ENCODE data around the gene GNGT1.

GNGT1 gene

DNA sequence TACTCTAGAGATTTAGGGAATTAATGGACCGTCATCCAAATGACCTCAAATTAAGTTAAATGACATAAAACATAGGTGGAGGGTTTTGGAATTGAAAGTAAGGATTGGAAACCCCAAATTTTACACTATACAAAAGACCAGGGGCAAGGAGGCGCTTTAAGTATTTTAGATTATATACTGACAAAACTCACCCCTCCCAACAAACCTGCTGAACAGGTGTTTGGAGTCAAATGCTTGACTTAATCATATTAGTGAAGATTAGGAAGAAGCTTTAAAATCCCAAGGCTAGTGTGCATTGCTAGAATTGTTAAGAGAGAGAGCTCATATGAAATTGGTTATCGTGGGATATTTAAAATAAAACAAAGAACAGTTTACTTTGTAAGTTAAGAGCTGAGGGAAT is at the start of gene GNGT1:
Gene GNGT1 (plus strand): TSS at position 301 of the 400 bp plus-strand sequence. CDS start 180 bp downstream, outside the sequence.
- no peak for DNase-seq

DNA sequence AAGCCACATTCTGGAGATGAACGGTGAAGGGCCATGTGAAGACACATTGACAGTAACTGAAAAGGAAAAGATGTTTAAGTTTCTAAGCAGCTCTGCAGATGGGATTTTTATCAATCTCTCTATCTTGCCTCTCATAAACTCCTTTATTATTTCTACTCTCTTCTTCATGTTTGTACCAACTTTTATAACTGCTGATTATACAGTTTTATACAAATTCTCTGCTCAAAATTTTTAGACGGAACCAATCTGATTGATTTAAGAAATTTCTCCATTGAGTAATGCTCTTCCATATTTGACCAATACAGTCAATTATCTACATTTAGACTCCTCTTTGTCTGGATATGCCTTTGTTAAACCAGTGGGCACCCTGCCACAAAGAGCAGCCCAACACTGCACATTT is 47.5 kb upstream of the GNGT1 start:
- no peak for DNase-seq

DNA sequence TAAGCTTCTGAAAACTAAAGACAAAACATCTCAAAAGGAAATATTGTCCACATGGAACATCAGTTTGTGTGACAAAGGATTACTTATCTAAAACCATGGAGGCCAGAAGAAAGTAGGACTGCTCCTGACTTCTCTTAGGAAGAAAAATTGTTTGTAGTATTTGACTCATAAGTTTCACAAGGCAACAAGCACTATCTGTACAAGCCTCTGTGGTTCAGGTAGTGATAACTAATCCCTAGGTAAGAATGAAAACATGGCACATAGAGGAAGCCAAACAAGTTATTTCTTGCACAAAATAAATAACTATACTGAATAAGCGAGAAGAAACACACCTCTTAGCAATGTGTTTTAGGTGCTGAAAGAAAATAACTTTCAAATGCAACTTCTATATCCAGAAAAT is 46.1 kb upstream of the GNGT1 start:
- no peak for DNase-seq

DNA sequence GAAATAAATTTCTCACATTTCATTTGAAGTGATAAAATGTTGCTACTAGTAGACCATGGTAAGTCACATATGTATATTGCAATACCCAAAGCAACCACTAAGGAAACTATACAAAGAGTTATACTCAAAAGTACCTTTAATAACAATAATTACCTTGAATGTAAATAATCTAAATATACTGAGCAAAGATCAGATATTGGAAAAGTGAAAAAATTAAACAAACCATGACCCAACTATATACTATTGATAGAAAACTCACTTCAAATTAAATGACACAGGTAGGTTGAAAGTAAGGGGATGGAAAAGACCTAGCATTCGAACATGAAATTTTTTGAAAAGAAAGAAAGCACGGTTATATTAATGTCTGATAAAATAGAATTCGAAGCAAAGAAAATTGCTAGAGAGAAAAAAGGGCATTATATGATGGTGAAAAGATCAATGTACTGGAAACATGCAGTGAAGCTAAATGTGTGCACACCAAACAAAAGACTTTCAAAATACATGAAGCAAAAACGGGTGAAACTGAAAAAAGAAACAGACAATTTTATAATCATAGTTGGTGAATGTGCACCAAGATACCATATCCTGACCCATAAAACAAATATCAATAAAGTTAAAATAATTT is 44.9 kb upstream of the GNGT1 start:
- no peak for DNase-seq

DNA sequence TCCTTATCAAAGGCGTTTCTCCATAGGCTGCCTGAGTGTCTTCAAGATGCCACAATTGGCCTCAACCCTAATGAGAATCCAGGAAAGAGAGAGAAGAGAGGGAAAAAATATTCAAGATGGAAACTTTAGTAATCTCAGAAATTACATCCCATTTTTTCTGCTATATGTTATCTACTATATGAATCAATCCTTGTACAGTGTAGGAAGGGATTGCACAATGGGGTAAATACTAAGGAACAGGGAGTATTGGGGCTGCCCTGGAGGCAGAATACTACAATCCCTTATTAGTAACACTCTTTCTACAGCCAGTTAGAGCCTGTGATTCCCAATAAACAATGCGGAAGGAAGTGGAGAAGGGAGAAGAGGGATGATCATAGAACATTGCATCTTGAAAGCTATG is 43.7 kb upstream of the GNGT1 start:
- no peak for DNase-seq

DNA sequence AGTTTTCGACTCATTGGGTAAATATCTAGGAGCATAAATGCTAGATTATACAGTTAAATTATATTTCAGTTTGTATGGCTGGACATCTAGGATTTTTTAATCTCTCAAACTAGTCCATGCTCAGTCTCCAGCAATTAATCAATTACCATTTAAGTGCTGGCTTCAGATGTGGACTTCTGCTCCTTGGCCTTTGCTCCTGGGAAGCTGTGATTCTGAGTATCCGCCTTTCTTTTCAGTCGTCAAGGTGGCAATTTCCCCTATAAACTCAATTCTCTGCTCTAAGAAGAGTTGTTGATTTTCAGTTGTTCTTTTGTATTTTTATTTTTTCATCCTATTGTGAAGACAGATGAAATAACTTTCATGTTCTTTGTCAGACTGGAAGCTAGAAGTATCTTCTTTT is 39.5 kb upstream of the GNGT1 start:
- DNase-seq, result no peak

DNA sequence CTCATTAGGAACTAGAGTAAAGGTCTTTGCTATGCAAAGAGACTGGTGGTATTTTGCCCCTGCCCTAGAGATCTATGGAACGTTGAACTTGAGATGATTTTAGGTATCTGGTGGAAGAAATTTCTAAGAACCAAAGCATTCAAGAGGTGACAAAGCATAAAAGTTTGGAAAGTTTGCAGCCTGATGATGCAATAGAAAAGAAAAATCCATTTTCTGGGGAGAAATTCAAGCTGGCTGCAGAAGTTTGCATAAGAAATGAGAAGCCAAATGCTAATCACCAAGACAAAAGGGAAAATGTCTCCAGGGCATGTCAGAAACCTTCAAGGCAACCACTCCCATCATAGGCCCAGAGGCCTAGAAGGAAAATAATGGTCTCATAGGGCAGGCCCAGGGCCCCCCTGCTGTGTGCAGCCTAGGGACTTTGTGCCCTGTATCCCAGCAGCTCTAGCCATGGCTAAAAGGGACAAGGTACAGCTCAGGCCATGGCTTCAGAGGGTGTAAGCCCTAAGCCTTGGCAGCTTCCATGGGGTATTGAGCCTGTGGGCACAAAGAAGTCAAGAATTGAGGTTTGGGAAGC is 32.3 kb upstream of the GNGT1 start:
- no peak for DNase-seq

DNA sequence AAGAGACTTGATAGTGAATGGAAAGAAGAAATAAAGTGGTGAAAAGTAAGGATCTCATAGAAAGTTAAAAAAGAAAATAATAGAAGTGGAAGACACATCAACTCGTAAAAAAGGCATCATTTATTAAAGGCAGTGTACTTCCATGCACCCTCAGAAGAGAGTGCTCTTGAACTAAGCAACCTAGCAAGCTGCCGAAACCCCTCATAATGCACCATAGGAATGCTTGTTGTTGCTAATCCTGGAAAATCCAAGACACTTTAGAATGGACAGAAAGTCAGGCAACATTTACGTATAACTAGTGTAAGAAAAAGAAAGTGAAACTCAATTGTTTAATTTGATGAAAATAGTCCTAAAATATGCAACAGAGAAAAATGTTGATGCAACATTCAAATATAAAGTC is 28.6 kb upstream of the GNGT1 start:
- DNase-seq, result no peak

DNA sequence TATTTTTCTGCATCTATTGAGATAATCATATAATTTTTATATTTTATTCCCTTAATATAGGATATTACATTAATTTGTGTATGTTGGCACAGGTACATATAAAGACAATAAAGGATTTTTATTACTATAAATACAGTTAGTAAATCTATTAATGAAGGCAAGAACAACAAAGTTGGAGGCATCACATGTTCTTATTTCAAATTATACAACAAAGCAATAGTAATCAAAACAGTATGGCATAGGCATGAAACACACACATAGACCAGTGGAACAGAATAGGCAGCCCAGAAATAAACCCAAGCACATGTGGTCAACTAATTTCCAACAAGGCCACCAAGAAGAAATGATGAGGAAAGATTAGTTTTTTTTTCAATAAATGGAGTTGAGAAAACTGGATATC is 27.0 kb upstream of the GNGT1 start:
- no peak for DNase-seq

DNA sequence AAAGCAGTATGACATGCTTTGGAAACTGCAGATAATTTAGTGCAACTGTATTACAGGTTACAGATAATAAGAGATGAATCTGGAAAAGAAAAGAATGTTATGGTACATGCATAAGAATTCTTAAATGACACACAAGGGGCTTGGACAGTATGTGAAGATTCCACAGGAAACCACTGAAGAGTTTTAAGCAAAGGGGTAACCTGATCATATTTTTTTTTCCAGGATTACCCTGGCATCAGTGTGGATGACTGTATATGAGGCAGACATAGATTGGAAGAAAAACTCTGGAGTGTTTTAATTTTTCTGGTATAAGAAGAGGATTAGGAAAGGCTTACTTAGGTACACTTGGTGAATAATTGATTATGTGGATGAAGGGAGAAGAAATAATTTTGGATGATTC is 23.9 kb upstream of the GNGT1 start:
- DNase-seq, result no peak

DNA sequence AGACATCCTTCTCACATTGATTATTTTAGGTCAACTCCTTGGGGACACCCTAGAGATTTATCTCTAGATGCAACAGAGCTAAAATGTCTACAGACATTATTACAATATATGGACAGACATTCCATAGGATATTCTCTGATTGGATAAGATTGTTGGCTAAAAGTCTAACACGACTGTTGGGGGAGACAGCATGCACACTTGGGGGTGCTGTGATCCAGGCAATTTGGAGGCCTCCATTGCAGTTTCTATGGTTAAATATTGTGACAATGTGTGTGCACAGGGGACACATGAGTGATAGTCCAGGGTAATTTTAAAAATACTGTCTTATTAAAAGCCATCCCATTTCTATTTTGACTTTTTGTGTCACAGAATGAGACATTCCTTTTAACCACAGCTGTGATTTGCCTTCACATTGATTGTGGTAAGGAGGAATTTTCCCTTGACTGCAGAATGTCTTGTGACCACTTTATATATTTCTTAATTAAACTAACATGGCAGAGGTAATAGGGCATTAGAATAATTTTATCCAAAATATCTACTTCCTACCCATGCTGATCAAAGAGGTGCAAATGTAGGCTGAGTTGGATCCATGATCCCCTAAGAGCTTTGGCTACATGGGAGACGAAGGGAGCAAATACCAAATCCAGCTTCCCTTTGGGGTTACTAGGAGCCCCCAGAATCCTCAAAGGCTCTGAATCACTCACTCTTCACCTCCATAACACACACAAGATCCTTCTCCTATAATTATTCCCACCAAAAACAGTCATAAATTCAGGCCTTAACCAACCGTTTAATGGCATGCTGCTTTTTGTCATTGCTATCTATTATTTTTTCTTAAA is 23.1 kb upstream of the GNGT1 start:
- DNase-seq, result no peak

DNA sequence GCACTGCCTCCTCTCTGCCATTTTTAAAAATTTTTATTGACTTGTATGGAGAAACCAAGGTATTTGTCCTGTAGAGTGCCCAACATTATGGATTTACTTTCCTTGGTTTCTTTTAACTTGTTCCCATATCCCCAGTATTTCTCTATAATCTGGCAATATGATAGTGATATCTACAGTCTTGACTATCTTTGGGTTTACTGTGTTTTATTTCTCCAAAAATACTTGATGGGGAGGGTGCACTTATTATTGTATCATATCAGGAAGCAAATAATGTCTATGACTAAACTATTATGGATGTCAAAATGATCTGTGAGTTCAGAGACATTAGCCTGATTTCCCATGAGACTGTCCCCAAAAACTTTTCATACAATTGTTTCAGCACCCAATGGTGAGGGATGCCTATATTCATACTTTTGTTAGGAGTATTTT is 22.4 kb upstream of the GNGT1 start:
- DNase-seq, result no peak

DNA sequence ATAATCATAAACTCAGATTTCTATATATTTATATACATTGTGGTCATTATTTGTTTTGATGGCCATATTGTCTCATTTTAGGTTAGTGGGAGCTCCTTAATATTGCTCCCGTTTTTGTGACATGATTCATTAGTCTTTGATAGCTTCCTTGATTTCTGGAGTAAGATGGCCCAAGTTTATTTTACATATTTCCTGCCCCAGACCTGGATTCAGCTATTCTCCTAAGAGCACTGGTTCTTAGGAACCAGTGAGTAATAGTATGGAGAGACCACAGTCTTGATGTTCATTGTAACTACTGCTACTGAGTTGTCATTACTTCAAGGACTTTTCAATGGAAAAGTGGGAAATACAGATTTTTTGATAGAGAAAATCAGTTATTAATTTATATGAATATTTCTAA is 21.8 kb upstream of the GNGT1 start:
- no peak for DNase-seq

DNA sequence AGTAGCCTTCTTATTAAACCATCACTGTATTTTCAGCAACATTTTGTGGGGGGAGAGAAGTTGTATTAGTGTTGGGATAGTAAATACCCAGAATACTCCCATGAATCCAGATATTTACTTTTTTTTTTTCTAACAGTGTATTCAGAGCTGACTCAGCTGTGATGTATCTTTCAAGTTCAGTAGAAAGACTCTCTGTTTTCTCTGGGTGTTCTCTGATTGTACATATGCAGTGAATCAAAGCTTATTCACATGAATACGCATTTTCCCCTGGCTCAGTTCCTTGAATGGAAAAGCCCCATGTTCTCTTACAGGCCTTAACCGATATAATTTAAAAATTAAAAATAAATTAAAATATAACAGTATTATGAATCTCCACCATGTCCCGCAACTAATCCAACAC is 17.1 kb upstream of the GNGT1 start:
- no peak for DNase-seq

DNA sequence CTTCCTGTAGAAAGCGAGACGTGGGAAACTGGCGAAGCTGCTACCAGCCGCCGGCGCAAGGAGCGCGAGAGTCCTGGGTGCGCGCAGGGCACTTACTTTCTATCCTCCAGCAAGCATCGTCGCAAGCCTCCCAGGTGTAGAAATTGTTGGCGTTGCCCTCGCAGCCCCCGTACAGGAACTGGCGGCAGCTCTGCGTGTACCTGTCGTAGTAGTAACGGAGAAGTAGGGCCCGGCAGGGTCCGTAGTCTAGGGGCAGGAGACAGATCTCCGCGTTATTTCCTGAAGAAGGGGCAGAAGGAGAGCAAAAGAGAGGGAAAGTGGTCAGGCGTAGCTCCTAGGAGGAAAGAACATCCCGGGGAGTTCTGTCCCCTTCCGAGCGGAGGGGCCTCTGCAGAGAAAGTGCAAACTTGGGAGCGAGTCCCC is 16.3 kb upstream of the GNGT1 start:
- DNase-seq, result no peak

DNA sequence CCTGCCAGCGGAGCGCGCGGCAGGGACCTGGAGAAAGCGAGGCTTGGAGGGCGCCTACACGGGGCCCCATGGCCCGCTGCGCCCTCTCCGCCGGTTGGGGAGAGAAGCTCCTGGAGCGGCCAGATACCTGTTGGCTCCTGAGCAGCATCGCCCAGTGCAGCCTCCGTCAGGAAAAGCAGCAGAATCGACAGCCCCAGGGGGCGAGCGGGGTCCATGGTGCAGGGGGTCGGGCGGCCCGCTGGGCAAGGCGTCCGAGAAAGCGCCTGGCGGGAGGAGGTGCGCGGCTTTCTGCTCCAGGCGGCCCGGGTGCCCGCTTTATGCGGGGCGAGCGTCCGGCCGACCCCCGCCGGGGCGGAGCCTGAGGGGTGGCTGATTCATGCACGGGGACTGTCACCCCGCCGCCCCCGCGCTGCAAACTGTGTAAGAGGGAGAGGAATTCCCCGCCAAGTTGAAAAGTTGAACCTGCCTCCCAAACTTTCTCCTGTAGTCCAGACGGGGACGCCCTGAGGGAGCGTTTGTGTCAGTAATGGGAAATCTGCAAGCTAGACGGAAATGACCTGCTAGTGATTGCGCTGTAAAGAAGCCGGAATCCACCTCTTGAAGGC is 15.8 kb upstream of the GNGT1 start, which contains the start of gene TFPI2:
Gene TFPI2 (minus strand): TSS at position 290 of the 605 bp plus-strand sequence. CDS start 75 bp downstream, at position 215.
- no peak for DNase-seq

DNA sequence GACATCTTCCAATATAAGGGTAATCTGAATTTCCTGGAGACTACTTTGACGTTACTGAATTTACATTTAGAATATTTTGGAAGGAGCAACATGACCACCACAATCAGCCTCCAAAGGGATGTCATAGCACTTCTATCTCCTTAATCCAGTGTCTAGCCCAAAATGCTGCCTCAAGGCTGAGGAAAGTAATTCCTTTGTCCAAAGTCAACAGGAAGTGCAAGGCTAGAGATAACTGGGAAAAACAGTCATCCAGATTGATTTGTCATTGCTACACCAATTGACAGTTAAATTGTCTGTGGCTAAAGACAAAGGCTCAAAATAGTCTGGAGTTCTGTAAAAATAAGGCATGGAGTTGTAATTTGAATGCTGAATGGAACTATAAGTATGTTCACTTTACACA is 11.9 kb upstream of the GNGT1 start:
- no peak for DNase-seq

DNA sequence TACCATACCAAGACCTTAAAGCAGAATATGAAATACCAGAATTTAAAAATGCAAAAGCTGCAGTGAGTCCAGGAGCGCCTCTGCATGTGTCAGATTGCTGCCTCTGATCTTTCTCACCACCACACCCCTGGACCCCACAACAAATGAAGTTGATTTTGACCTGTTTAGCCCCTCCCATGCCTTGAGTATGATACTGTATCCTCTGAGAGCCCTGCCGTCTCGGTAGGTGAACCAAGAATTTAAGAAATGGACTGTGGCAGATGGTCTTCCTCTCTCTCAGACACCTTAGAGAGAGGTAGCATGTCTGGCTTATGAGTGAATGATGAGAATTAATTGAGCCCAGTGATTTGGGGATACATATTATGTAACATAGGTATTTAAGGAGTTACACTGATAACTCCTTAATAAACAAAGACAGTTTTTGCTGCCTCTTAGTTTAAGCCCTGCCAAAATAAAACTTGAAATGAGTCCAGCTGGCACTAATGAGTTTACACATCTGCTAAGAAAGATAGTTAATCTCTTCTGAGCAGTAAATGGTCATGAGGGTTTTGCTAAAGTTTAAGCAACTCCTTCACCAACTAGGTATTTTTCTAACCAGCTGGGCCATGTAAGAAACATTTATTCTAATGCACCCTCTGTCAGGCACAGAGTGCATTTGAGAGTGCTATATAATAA is 11.3 kb upstream of the GNGT1 start:
- DNase-seq, result no peak

DNA sequence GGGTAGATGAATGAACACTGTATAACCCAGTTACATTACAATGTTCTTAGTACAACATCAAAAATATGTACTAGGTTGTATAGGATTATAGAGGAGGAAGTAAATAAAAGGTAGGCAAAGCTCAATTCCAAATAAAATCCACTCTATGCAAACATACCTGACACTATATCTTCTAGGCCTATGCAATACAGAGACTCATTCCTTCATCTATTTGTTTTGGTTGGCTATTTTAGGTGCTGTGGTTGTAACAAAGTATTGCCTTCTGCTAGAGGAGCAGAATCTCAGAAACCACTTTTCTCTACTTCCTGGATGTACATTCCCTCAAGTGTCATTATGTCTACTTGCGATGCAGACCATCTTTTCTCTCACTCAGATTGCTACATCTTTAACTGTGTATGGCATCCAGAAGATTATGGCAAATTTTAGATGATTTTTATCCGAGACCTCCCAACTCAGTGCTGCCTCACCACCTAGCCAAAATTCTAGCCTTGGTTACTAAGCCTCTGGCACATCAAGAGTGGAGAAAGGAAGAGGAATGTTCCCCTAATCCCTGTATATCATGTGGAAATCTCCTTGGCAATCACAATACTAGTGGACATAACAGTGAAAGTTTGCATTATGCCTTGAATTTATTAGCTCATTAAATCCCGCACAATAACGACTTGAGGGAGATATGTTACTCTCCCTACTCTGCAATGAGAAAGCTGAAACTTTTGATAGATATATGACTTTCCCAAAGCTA is 10.3 kb upstream of the GNGT1 start:
- DNase-seq, result no peak

DNA sequence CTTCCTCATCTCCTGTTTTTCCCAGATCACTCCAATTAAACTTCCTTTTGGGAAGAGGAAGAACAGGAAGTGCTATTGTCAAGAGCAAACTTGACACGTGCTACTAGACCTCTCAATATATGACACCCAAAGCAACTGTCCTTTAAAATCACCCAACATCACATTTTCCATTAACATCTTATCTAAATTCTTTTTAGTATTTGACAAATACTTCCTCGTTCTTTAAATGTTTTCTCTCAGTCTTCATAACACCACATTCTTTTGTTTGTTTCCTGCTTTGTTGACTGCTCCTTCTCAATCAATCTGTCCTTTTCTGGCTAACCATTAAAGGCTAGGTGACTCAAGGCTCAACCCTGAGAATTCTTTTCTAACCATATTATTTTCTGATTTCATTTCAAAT is 8.7 kb upstream of the GNGT1 start:
- DNase-seq, result no peak

DNA sequence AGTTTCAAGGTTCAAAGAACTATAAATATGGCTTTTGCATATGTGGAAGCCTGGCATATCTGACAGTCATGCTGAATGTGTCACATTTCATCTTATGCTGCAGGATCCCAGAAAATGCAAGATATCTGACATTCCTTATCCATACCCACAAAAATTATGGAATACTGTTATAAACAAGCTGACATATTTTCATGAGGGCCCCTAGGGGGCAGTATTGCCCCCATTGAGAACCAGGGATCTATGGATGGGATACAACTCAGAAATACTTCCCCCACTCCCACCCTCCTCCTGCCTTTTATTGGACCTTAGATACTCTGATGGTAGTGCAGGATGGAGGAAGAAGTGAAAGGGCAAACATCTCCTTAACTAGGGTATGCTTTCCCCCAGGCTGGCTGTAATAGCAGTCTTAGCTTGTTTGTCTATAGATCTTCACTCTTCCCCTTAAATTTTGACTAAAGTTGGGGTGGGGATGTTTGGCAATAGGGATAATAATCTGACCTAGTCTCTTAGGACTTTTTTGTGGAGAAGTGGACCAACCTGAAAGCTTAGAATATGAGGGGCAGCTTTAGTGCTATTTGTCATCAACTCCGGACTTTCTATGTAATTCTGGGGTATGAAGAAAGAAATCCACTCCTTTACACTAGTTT is 3.5 kb upstream of the GNGT1 start:
- no peak for DNase-seq
